Measurements from ENCODE around the gene RAMP3. TPM values are rescaled to one million over a fixed set of nuclear protein-coding genes. Genes with fewer than 3 reads are reported as not detected.
A peak's percentile ranks its signal among the peaks of the same experiment; 100 is the strongest.

Gene RAMP3
- total RNA-seq, 4 donors from 2014 or later, result 14.4 to 62.9 (median 33.6) TPM

DNA sequence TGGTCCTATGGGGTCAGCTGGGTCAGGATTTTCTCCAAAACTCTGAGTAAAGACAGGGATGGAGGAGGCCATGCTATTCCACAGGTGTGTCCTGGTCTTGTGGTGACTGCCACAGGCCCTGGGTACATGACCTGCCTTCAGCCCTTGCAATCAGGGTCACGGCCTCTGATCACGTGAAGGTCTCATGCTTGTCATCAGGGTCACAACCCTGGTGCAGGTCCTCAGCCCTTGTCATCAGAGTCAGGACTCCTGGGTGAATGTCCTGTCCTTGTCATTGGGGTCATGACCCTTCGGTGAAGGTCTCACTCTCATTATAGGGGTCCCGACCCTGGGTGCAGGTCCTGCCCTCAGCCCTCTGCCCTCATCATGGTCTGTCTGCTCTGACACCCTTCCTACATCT is 24.2 kb upstream of the RAMP3 start:
- Histone ChIP-seq H3K4me1 (no peaks in the 10 kb centered on the region), H3K4me3 (no peak overlapping the region), H3K27me3 (no peaks in the 10 kb centered on the region), H3K9me3 (no peaks in the 10 kb centered on the region), H3K27ac (no peak overlapping the region), H3K36me3 (no peaks in the 10 kb centered on the region)
- no peak for DNase-seq (ENCODE audit: low spot score in 2 of 2)
- TF ChIP-seq POLR2AphosphoS5 (IDR thresholded peaks at IDR 0.05) (no peak), EP300 (IDR thresholded peaks at IDR 0.05) (no peak), POLR2A (IDR thresholded peaks at IDR 0.05) (no peak)
- TF ChIP-seq, protein P1, sequence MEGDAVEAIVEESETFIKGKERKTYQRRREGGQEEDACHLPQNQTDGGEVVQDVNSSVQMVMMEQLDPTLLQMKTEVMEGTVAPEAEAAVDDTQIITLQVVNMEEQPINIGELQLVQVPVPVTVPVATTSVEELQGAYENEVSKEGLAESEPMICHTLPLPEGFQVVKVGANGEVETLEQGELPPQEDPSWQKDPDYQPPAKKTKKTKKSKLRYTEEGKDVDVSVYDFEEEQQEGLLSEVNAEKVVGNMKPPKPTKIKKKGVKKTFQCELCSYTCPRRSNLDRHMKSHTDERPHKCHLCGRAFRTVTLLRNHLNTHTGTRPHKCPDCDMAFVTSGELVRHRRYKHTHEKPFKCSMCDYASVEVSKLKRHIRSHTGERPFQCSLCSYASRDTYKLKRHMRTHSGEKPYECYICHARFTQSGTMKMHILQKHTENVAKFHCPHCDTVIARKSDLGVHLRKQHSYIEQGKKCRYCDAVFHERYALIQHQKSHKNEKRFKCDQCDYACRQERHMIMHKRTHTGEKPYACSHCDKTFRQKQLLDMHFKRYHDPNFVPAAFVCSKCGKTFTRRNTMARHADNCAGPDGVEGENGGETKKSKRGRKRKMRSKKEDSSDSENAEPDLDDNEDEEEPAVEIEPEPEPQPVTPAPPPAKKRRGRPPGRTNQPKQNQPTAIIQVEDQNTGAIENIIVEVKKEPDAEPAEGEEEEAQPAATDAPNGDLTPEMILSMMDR (IDR thresholded peaks at IDR 0.05), result no peak
- 88% methylated on average over 2 of the region's 4 CpGs for WGBS

DNA sequence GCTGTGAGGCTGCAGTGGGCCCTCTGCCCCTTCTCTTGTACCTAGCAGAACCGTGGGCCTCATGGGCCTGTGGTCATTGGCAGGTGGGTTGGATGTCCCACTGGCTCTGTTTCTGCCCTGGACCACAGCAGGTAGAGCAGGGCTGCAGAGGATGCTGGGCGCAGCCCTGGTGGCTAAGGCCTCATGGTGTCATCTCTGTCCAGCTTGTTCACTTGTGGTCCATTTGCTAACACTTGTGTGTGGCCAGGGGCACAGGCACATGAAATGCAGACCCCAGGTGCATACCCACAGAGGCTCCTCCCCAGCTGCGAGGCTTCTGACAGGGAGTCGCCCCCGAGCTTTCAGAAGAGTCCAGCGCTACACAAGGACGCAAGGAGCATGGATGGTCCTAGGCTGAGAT is 23.7 kb upstream of the RAMP3 start:
- TF ChIP-seq POLR2AphosphoS5 (IDR thresholded peaks at IDR 0.05), result no peak
- DNase-seq (ENCODE audit: low spot score in 2 of 2), result no peak
- H3K9me3 ChIP-seq, result no peaks in the 10 kb centered on the region
- H3K27me3 ChIP-seq, result no peaks in the 10 kb centered on the region
- H3K36me3 ChIP-seq, result no peaks in the 10 kb centered on the region
- no peak overlapping the region for H3K27ac ChIP-seq
- H3K4me1 ChIP-seq, result no peaks in the 10 kb centered on the region
- no peak overlapping the region for H3K4me3 ChIP-seq
- WGBS, result 75% methylated on average over 2 of the region's 7 CpGs

DNA sequence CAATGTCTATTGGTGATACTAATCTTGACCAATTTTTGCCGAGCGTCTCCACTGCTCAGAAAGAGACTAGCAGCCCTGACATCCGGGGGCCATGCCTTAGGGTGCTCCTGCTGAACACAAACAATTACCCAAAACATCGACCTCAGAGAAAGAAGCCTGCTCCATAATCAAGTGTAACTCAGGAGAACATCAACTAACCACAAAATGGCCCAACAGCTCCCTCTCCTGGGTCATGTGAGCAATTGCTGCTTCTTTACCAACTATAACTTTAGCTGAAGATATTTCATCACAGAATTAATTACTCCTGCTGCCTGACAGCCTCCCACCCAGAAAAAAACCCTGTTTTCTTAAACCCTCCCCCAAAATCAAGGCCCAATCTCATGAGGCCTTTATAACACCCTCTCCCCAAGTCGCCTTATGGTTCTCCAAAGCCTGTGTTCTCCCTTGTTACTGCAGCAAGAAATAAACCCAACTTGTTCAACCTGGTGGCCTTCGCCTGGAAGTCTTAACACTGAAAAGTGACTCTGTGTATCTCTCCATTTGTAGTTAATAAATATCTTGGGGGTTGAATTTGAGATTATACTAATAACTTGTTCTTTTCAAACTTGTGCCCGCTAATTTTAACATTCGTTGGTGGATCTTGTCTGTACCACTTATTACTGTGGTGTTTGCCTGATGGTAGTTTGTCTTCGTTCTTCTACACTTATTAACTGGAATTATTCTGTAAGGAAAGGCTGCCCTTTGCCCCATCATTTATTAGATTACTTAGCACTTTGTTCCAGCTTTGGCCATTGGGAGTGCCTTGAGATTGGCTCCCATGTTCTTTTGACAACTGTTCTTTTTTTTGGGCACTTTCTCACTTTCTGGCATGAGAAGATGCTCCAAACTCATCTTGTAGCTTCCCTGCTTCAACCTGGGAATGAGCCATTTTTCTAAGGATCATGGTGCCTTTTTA is 21.2 kb upstream of the RAMP3 start:
- Histone ChIP-seq H3K4me3 (no peak overlapping the region), H3K36me3 (no peaks in the 10 kb centered on the region), H3K27me3 (no peaks in the 10 kb centered on the region), H3K9me3 (no peaks in the 10 kb centered on the region), H3K27ac (no peak overlapping the region), H3K4me1 (no peaks in the 10 kb centered on the region)
- TF ChIP-seq, protein P1 (IDR thresholded peaks at IDR 0.05), result peak; percentile 76 to 81
- TF ChIP-seq POLR2AphosphoS5 (IDR thresholded peaks at IDR 0.05), result no peak
- 44% methylated on average over 9 of the region's 9 CpGs for WGBS
- DNase-seq (ENCODE audit: low spot score in 2 of 2), result peak in 1 of 2 donors; percentile 78

DNA sequence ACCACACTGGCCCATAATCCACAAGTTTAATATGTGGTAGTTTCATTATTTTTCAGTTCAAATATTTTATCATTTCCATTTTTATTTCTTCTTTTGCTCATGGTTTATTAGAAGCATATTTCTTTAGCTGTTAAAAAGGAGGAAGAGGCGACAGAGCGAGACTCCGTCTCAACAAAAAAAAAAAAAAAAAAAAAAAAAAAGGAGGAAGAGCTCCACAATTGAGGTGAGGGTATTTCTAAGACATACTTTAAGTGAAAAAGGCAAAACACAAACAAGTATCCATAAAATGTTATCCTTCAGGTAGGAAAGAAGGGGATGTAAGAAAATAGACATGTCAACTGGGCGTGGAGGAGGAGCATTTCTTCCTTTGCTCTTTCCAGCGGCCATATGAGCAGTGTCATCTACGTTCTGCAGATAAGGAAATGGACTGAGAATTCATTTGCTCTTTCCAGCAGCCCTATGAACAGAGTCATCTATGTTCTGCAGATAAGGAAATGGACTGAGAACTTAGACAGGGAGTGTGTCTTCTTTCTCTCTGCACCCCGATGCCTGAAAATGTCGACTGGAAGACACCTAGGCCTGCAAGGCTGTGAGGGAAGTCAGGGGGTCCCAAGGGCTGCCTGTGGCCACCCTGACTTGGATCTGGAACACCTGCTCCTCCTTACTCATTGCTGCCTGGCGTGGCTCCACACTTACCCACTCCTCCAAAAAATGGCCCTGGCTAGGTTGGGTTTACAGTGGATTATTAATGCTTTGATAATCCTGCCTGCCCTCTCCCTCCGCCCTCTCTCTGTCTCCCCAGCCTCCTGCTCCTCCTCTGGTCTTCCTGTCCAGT is 18.9 kb upstream of the RAMP3 start:
- Histone ChIP-seq H3K27me3 (no peaks in the 10 kb centered on the region), H3K4me1 (no peaks in the 10 kb centered on the region), H3K9me3 (no peaks in the 10 kb centered on the region), H3K27ac (no peak overlapping the region), H3K4me3 (no peak overlapping the region), H3K36me3 (no peaks in the 10 kb centered on the region)
- DNase-seq (ENCODE audit: low spot score in 2 of 2), result no peak
- WGBS, result 75% methylated on average over 10 of the region's 10 CpGs
- TF ChIP-seq, protein P1 (IDR thresholded peaks at IDR 0.05), result no peak
- TF ChIP-seq EP300 (IDR thresholded peaks at IDR 0.05) (no peak), POLR2A (IDR thresholded peaks at IDR 0.05) (no peak), POLR2AphosphoS5 (IDR thresholded peaks at IDR 0.05) (no peak)

DNA sequence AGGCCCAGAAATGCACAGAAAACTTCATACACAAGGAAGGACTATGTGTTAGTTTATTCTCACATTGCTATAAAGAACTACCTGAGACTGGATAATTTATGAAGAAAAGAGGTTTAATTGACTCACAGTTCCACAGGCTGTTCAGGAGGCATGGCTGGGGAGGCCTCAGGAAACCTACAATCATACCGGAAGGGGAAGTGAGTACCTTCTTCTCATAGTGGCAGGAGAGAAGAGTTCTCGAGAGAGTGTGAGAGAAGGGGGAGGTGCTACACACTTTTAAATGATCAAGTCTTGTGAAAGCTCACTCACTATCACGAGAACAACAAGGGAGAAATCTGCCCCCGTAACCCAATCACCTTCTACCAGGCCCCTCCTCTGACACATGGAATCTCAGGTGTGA is 16.8 kb upstream of the RAMP3 start:
- 73% methylated on average over 4 of the region's 4 CpGs for WGBS
- Histone ChIP-seq H3K27ac (no peak overlapping the region), H3K27me3 (no peaks in the 10 kb centered on the region), H3K36me3 (no peaks in the 10 kb centered on the region), H3K9me3 (no peaks in the 10 kb centered on the region), H3K4me1 (no peaks in the 10 kb centered on the region), H3K4me3 (no peak overlapping the region)
- no peak for TF ChIP-seq POLR2A (IDR thresholded peaks at IDR 0.05)
- TF ChIP-seq, protein P1 (IDR thresholded peaks at IDR 0.05), result no peak
- no peak for TF ChIP-seq EP300 (IDR thresholded peaks at IDR 0.05)
- no peak for TF ChIP-seq POLR2AphosphoS5 (IDR thresholded peaks at IDR 0.05)
- DNase-seq (ENCODE audit: low spot score in 2 of 2), result no peak

Data from suprapubic skin (tissue), 4 donors.